Measurements from ENCODE around the gene AGBL4.

The AGBL4 gene

DNA sequence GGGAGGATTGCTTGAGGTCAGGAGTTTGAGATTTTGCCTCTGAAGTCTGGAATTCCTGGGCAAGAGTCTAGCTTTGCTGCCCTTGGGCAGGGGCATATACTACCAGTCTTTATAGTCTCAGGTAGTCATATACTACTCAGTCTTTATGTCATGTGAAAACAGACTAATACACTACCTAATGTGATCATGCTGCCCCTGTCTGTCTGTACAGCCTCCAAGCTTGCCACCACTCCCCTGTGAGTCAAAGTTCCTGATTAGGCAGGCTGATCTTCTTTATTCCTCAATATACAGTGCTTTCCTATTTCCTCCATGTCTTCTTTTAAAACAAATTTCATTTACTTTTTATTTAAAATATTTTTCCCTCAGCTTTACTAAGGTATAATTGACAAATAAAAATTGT, 1141.7 kb downstream of the AGBL4 start:
- Mint-ChIP-seq H3K9me3 (no peaks in the 10 kb centered on the region), H3K36me3 (ENCODE audit: low read depth) (no peaks in the 10 kb centered on the region), H3K27ac (no peak overlapping the region), H3K4me3 (no peak overlapping the region), H3K4me1 (no peaks in the 10 kb centered on the region), H3K27me3 (ENCODE audit: low read depth) (no peaks in the 10 kb centered on the region)
- TF ChIP-seq, protein P1, sequence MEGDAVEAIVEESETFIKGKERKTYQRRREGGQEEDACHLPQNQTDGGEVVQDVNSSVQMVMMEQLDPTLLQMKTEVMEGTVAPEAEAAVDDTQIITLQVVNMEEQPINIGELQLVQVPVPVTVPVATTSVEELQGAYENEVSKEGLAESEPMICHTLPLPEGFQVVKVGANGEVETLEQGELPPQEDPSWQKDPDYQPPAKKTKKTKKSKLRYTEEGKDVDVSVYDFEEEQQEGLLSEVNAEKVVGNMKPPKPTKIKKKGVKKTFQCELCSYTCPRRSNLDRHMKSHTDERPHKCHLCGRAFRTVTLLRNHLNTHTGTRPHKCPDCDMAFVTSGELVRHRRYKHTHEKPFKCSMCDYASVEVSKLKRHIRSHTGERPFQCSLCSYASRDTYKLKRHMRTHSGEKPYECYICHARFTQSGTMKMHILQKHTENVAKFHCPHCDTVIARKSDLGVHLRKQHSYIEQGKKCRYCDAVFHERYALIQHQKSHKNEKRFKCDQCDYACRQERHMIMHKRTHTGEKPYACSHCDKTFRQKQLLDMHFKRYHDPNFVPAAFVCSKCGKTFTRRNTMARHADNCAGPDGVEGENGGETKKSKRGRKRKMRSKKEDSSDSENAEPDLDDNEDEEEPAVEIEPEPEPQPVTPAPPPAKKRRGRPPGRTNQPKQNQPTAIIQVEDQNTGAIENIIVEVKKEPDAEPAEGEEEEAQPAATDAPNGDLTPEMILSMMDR (IDR thresholded peaks at IDR 0.05; ENCODE audit: unreplicated experiment in 3 of 3) = no peak

DNA sequence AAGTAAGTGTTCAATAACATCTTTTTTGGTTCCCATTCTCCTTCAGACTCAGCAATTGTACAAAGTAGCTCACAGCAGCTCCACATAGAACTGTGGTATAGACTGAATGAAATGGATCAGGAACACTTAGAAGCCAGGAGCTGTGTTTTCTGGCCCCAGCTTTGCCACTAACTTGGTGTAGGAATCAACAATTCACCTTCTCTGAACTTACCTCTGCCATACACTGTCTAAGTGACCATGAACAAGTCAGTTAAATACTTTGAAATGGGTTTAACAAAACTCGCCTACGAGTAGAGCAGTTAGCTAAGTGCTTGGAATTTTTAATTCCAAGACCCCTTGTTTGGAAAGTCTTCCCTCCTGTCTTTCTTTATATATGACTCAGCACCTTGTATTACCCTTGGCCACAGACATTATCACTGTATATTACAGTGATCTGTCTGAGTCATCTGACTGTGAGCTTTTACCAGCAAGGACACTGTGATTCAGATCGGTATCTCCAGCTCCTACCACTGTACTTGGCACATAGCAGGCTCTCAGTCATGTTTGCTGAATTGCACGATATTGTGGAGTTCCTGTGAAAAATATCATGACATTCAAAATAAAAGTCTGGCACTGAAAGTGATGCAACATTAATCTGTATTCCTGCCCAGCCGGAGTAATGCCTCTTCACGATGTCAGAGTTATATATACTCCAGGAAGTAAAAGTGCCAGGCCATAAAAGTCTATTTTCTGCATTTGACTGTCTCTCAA, 1145.4 kb downstream of the AGBL4 start:
- H3K27me3 Mint-ChIP-seq (ENCODE audit: low read depth) = no peaks in the 10 kb centered on the region
- H3K4me1 Mint-ChIP-seq = peaks cover 5% of the 10 kb centered on the region
- no peak overlapping the region for H3K27ac Mint-ChIP-seq
- no peaks in the 10 kb centered on the region for H3K36me3 Mint-ChIP-seq (ENCODE audit: low read depth)
- no peak overlapping the region for H3K4me3 Mint-ChIP-seq
- TF ChIP-seq, protein P1 (IDR thresholded peaks at IDR 0.05; ENCODE audit: unreplicated experiment in 3 of 3) = no peak
- H3K9me3 Mint-ChIP-seq = no peaks in the 10 kb centered on the region

DNA sequence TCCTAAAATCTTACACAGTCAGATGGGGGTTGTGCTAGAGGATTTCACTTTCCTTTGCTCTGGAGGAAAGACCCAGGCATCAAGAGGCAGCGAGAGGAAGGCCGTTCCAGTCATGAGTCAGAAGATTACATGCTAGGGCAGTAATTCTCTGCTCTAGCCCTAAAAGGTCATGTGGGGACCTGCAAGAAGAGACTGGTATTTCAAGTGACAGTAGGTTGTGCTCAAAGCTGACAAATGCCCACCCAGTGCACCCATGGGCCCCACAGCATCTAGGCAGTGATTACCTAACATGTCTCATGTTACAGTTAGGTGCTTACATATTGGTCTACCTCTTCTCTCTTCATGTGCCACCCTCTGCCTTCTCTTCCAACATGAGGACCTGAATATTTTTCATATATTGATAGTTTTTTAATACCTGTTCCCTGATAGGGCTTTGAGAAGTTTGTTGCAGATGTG, 1147.4 kb downstream of the AGBL4 start:
- TF ChIP-seq, protein P1 (IDR thresholded peaks at IDR 0.05; ENCODE audit: unreplicated experiment in 3 of 3) = no peak
- Mint-ChIP-seq H3K27me3 (ENCODE audit: low read depth) (peaks cover 4% of the 10 kb centered on the region), H3K4me3 (no peak overlapping the region), H3K36me3 (ENCODE audit: low read depth) (no peaks in the 10 kb centered on the region), H3K27ac (no peak overlapping the region), H3K4me1 (peaks cover 5% of the 10 kb centered on the region), H3K9me3 (no peaks in the 10 kb centered on the region)

DNA sequence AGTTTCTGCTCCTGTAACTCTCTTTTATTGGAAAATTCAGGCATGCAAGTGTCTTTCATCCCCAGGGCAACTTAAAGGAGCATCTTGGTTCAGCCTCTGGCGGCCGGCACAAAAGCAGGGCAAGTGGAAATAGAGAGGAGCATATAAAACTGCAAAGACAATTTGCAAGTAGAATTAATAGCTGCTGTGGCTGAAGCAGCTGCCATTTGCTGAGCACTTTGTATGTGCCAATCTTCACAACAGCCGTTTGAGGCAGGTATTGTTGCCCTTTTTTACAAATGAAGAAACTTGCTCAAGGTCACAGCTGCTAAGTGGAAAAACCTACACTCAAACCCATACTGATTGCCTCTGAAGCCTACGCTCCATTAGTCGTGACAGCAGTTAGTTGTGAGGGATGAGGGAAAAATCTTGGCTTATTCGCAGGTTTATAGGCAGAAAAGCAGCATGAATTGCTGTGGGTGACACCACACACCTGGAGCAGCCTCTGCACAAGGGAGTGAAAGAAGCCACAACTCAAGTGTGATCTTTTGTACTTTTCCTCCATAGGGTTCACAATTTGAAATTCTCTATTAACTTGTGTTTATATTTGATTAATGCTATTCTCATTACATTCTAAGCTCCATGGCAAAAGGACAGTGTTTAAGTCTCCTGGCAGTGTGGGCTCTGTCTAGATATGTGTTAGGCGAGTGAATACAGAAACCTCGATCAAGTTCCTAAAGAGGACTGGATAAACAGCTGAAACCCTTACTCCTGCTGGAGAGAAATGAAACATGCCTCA, 1148.0 kb downstream of the AGBL4 start:
- H3K27ac Mint-ChIP-seq = no peak overlapping the region
- TF ChIP-seq, protein P1 (IDR thresholded peaks at IDR 0.05; ENCODE audit: unreplicated experiment in 3 of 3) = no peak
- no peak overlapping the region for H3K4me3 Mint-ChIP-seq
- H3K27me3 Mint-ChIP-seq (ENCODE audit: low read depth) = peaks cover 4% of the 10 kb centered on the region
- peaks cover 5% of the 10 kb centered on the region for H3K4me1 Mint-ChIP-seq
- no peaks in the 10 kb centered on the region for H3K36me3 Mint-ChIP-seq (ENCODE audit: low read depth)
- no peaks in the 10 kb centered on the region for H3K9me3 Mint-ChIP-seq

DNA sequence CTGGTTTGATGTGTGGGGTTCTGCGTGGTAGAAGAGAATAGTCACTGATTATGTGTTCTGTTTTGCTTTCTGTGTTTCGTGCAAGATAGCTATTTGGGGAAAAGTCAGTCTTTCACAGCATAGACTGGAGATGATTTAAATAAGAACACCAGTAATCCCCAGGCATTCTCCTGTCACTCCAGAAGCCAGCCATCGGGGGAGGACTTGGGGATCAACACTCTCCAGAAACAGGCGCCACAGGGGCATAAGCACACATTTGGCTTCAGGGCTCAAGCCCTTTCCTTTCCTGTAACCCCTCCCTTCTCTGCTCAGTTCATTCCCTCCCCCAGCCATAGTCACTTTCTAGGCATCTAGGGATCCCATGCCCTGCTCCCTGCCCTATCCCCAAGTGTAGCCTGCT, 1149.8 kb downstream of the AGBL4 start:
- H3K4me3 Mint-ChIP-seq = no peak overlapping the region

More for the DNA sequence above, 1149.8 kb downstream of the AGBL4 start:
- Mint-ChIP-seq H3K27me3 (ENCODE audit: low read depth) (peaks cover 4% of the 10 kb centered on the region), H3K4me1 (peaks cover 5% of the 10 kb centered on the region), H3K9me3 (no peaks in the 10 kb centered on the region), H3K27ac (no peak overlapping the region), H3K36me3 (ENCODE audit: low read depth) (no peaks in the 10 kb centered on the region)
- TF ChIP-seq, protein P1 (IDR thresholded peaks at IDR 0.05; ENCODE audit: unreplicated experiment in 3 of 3) = no peak

All from nephron (organoid).